Neural cell (in vitro differentiated cells): ENCODE data around the gene ICA1. TPM values are rescaled to one million over a fixed set of nuclear protein-coding genes. Genes with fewer than 3 reads are reported as not detected.

Source experiments
- H2AFZ ChIP-seq: fragments of 200-600, 300-800 bp; sonication (generic), shearing (Covaris generic); 2 replicates; pipeline ENCODE4 v1.6.0; 2014; ENCODE audit warnings: low read depth, mild to moderate bottlenecking, antibody characterized with exemption, low read length, moderate library complexity
- H3F3A ChIP-seq: fragments of 200-600 bp; shearing (Covaris generic); 2 replicates; pipeline ENCODE4 v1.6.1; 2016; ENCODE audit warnings: mild to moderate bottlenecking, moderate library complexity, mixed read lengths, antibody characterized with exemption, low read length; ENCODE audit not compliant: insufficient read depth, poor library complexity, severe bottlenecking
- H3K27ac ChIP-seq: fragments of 200-600, 300-800 bp; sonication (generic), shearing (Covaris generic); 2 replicates; pipeline ENCODE4 v1.5.1; 2014; ENCODE audit warnings: mild to moderate bottlenecking, low read length, moderate library complexity
- H3K27me3 ChIP-seq: fragments of 300-800, 200-600 bp; sonication (generic), shearing (Covaris generic); 2 replicates; pipeline ENCODE4 v1.6.0; 2014; ENCODE audit warnings: mild to moderate bottlenecking, low read depth, low read length, moderate library complexity; ENCODE audit not compliant: insufficient read depth
- H3K36me3 ChIP-seq: fragments of 300-800, 200-600 bp; sonication (generic), shearing (Covaris generic); 2 replicates; pipeline ENCODE4 v1.5.1; 2014; ENCODE audit warnings: mild to moderate bottlenecking, antibody characterized with exemption, low read length, moderate library complexity; ENCODE audit not compliant: insufficient read depth
- H3K4me2 ChIP-seq: fragments of 300-800, 200-600 bp; sonication (generic), shearing (Covaris generic); 2 replicates; pipeline ENCODE4 v1.6.0; 2014; ENCODE audit warnings: mild to moderate bottlenecking, low read length
- H3K4me3 ChIP-seq: fragments of 300-800, 200-600 bp; sonication (generic), shearing (Covaris generic); 2 replicates; pipeline ENCODE4 v1.5.1; 2014; ENCODE audit warnings: mild to moderate bottlenecking, low read length, moderate library complexity
- H3K79me2 ChIP-seq: fragments of 200-600 bp; shearing (Covaris generic); replicated peaks from 2 replicates; pipeline ENCODE4 v1.6.0; 2014; ENCODE audit warnings: mild to moderate bottlenecking, low read length, moderate library complexity; ENCODE audit not compliant: insufficient read depth
- H3K9ac ChIP-seq: fragments of 300-800, 200-600 bp; sonication (generic), shearing (Covaris generic); 2 replicates; pipeline ENCODE4 v1.6.1; 2016; ENCODE audit warnings: mild to moderate bottlenecking, low read length, mixed read lengths
- H3K9me2 ChIP-seq: fragments of 200-600 bp; shearing (Covaris generic); 2 replicates; pipeline ENCODE4 v1.6.1; 2016; ENCODE audit warnings: mild to moderate bottlenecking, low read length, mixed read lengths; ENCODE audit not compliant: insufficient read depth
- H3K9me3 ChIP-seq: fragments of 200-600, 300-800 bp; sonication (generic), shearing (Covaris generic); 2 replicates; pipeline ENCODE4 v1.6.1; 2016; ENCODE audit warnings: mild to moderate bottlenecking, mixed run types, low read length, moderate library complexity, mixed read lengths
- H4K20me1 ChIP-seq: fragments of 200-600 bp; shearing (Covaris generic); 2 replicates; pipeline ENCODE4 v1.6.1; 2016; ENCODE audit warnings: mild to moderate bottlenecking, mixed run types; ENCODE audit not compliant: insufficient read depth
- EP300 ChIP-seq: fragments of 450-650 bp; conservative IDR thresholded peaks from 2 replicates; pipeline ENCODE4 v1.6.1; 2014; ENCODE audit warnings: antibody characterized with exemption, mild to moderate bottlenecking, moderate library complexity; ENCODE audit not compliant: poor library complexity, severe bottlenecking
- EZH2 ChIP-seq: fragments of 200-600, 300-800 bp; shearing (Covaris generic), sonication (generic); IDR thresholded peaks from 2 replicates; pipeline ENCODE4 v1.6.1; 2014; ENCODE audit warnings: antibody characterized with exemption, low read length, borderline replicate concordance, mild to moderate bottlenecking; ENCODE audit not compliant: insufficient read depth, poor library complexity, severe bottlenecking
- MXI1 ChIP-seq: fragments of 450-650 bp; conservative IDR thresholded peaks from 2 replicates; pipeline ENCODE4 v1.6.1; 2014; ENCODE audit warnings: antibody characterized with exemption, mild to moderate bottlenecking; ENCODE audit not compliant: poor library complexity, severe bottlenecking
- POLR2AphosphoS5 ChIP-seq: IDR thresholded peaks from 2 replicates; pipeline ENCODE4 v1.6.1; 2012
- RAD21 ChIP-seq: fragments of 450-650 bp; conservative IDR thresholded peaks from 2 replicates; pipeline ENCODE4 v1.6.1; 2014; ENCODE audit warnings: antibody characterized with exemption, mild to moderate bottlenecking, moderate library complexity
- SMC3 ChIP-seq: fragments of 450-650 bp; conservative IDR thresholded peaks from 2 replicates; pipeline ENCODE4 v1.6.1; 2014; ENCODE audit warnings: antibody characterized with exemption, mild to moderate bottlenecking, moderate library complexity; ENCODE audit not compliant: poor library complexity
- TAF1 ChIP-seq: IDR thresholded peaks from 2 replicates; pipeline ENCODE4 v1.6.1; 2012; ENCODE audit warnings: low read depth
- polyA plus RNA-seq: library from polyadenylated mRNA; depleted of rRNA; stranded (reverse); fragments of >200 nt; gene quantifications from 2 replicates; pipeline ENCODE4 v1.2.3, GENCODE V29; 2014
- TF ChIP-seq, protein P1 (sequence below): IDR thresholded peaks from 2 replicates; pipeline ENCODE4 v1.6.1; 2012; ENCODE audit warnings: borderline replicate concordance
- TF ChIP-seq, protein P2 (sequence below): fragments of 450-650 bp; IDR thresholded peaks from 2 replicates; pipeline ENCODE4 v1.5.1; 2014; ENCODE audit warnings: antibody characterized with exemption, mild to moderate bottlenecking, moderate library complexity; ENCODE audit not compliant: poor library complexity, severe bottlenecking

The ICA1 gene
- polyA plus RNA-seq, 1 donor from 2014 or later = 18.6 TPM

DNA sequence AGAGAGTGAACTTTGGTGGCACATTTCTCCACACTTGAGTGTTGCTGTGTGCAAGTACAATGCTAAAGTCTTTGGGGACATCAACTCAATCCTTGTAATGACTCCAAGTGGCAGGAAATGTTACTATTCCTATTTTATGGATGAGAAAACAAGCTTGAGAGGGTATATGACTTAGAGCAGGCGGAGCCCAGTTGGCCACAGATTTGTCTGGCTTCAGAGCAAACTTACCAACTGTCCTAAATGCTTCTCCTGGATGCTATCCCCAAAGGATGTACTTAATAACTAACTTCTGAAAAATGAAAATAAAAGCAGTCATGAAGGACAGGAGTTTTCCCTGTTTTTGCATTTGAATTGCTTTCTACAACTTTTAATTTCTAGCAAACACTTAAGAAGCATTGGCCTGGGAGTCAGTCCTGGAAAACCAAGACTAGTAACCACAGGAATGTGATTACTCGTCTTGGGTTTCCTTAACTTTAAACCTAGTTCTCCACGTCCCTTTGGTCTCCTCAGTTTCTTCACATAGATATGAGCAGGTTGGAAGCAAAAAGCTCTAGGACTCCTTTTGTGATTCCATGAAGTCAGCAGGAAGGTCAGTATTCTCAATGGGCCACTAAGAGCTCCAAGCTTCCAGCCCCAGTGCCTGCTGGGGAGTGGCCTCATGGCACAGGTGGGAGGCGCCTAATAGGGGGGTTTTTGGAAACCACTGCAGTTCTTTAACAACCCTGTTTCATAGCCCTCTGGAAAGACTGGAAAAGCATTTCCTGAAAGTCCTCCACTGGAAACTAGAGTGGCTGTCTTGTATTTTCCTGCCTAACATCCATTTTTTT is 152.6 kb downstream of the ICA1 start:
- Histone ChIP-seq H3K36me3 (no peaks in the 10 kb centered on the region), H4K20me1 (no peaks in the 10 kb centered on the region)

DNA sequence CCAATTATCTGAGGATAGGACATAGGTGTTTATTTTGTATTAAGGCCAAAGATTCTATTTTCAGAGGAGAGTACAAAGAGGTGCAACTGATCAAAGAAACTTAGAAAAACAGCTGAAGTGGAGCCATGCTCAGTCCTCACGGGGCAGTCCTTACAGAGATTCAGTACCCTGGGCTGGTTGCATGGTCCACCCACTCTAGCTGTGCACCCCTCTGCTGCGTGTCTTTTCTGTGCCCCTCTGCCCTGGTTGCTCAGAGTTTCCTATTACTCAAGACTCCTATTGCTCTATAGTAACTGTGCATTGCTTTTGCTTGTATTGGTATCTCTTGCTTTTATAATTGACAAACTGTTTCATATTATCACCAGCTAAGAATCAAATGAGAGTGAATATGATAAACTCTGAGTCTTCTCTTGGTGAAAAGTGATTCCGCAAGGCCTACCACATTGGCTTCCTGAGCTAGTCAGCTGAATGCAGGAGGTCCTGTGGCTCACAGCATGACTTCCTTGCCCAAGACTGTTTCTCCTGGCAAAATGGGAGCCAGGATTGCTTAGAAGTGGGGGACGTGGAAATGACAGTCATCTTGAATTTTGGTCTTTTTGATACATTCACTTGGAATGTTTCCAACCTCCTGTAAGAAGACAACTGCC is 156.4 kb downstream of the ICA1 start:
- Histone ChIP-seq H3K4me3 (no peak overlapping the region), H3F3A (no peaks in the 10 kb centered on the region), H3K36me3 (no peaks in the 10 kb centered on the region), H3K9me3 (no peaks in the 10 kb centered on the region), H3K9me2 (no peaks in the 10 kb centered on the region), H3K79me2 (no peaks in the 10 kb centered on the region), H3K9ac (no peak overlapping the region), H2AFZ (no peak overlapping the region), H4K20me1 (no peaks in the 10 kb centered on the region), H3K27me3 (no peaks in the 10 kb centered on the region), H3K4me2 (no peak overlapping the region), H3K27ac (no peak overlapping the region)
- no peak for TF ChIP-seq POLR2AphosphoS5
- TF ChIP-seq MXI1 = no peak
- TF ChIP-seq EZH2 = no peak
- TF ChIP-seq SMC3 = no peak
- TF ChIP-seq, protein P1, sequence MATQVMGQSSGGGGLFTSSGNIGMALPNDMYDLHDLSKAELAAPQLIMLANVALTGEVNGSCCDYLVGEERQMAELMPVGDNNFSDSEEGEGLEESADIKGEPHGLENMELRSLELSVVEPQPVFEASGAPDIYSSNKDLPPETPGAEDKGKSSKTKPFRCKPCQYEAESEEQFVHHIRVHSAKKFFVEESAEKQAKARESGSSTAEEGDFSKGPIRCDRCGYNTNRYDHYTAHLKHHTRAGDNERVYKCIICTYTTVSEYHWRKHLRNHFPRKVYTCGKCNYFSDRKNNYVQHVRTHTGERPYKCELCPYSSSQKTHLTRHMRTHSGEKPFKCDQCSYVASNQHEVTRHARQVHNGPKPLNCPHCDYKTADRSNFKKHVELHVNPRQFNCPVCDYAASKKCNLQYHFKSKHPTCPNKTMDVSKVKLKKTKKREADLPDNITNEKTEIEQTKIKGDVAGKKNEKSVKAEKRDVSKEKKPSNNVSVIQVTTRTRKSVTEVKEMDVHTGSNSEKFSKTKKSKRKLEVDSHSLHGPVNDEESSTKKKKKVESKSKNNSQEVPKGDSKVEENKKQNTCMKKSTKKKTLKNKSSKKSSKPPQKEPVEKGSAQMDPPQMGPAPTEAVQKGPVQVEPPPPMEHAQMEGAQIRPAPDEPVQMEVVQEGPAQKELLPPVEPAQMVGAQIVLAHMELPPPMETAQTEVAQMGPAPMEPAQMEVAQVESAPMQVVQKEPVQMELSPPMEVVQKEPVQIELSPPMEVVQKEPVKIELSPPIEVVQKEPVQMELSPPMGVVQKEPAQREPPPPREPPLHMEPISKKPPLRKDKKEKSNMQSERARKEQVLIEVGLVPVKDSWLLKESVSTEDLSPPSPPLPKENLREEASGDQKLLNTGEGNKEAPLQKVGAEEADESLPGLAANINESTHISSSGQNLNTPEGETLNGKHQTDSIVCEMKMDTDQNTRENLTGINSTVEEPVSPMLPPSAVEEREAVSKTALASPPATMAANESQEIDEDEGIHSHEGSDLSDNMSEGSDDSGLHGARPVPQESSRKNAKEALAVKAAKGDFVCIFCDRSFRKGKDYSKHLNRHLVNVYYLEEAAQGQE = no peak
- no peak for TF ChIP-seq TAF1

More for the DNA sequence above, 152.6 kb downstream of the ICA1 start:
- H3K79me2 ChIP-seq = no peaks in the 10 kb centered on the region
- H3K9ac ChIP-seq = no peak overlapping the region
- peaks cover 5% of the 10 kb centered on the region for H3K9me3 ChIP-seq
- no peaks in the 10 kb centered on the region for H3F3A ChIP-seq
- H3K4me3 ChIP-seq = no peak overlapping the region
- no peaks in the 10 kb centered on the region for H3K27me3 ChIP-seq
- H3K4me2 ChIP-seq = no peak overlapping the region
- H3K27ac ChIP-seq = no peak overlapping the region
- no peak for TF ChIP-seq SMC3
- TF ChIP-seq POLR2AphosphoS5 = no peak
- TF ChIP-seq EZH2 = no peak
- TF ChIP-seq, protein P1 = no peak
- no peak for TF ChIP-seq TAF1
- no peak for TF ChIP-seq MXI1
- no peak for TF ChIP-seq RAD21
- TF ChIP-seq, protein P2, sequence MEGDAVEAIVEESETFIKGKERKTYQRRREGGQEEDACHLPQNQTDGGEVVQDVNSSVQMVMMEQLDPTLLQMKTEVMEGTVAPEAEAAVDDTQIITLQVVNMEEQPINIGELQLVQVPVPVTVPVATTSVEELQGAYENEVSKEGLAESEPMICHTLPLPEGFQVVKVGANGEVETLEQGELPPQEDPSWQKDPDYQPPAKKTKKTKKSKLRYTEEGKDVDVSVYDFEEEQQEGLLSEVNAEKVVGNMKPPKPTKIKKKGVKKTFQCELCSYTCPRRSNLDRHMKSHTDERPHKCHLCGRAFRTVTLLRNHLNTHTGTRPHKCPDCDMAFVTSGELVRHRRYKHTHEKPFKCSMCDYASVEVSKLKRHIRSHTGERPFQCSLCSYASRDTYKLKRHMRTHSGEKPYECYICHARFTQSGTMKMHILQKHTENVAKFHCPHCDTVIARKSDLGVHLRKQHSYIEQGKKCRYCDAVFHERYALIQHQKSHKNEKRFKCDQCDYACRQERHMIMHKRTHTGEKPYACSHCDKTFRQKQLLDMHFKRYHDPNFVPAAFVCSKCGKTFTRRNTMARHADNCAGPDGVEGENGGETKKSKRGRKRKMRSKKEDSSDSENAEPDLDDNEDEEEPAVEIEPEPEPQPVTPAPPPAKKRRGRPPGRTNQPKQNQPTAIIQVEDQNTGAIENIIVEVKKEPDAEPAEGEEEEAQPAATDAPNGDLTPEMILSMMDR = no peak
- TF ChIP-seq EP300 = no peak
- no peak overlapping the region for H2AFZ ChIP-seq
- no peaks in the 10 kb centered on the region for H3K9me2 ChIP-seq
